H9 (cell line): ENCODE results near the gene CKS1B. TPM values are rescaled to one million over a fixed set of nuclear protein-coding genes. Genes with fewer than 3 reads are reported as not detected.

Source experiments
- DNase-seq: peaks from one replicate; pipeline ENCODE4 v3.0.0-alpha.2; 2017
- H2AFZ ChIP-seq: one replicate; pipeline ENCODE4 v1.6.1; 2013; ENCODE audit warnings: mild to moderate bottlenecking, low read length, control low read depth, moderate library complexity
- H2AK5ac ChIP-seq: 2 replicates; pipeline ENCODE4 v1.6.1; 2013; ENCODE audit warnings: low read length, control low read depth, mixed read lengths; ENCODE audit not compliant: insufficient read length
- H2BK120ac ChIP-seq: one replicate; pipeline ENCODE4 v1.6.1; 2013; ENCODE audit warnings: low read depth, mild to moderate bottlenecking, low read length, control low read depth, inconsistent platforms; ENCODE audit not compliant: poor library complexity, severe bottlenecking
- H2BK12ac ChIP-seq: 2 replicates; pipeline ENCODE4 v1.6.1; 2013; ENCODE audit warnings: low read length, control low read depth, mixed read lengths, low read depth; ENCODE audit not compliant: insufficient read length
- H2BK15ac ChIP-seq: 2 replicates; pipeline ENCODE4 v1.6.1; 2013; ENCODE audit warnings: low read depth, low read length, control low read depth
- H2BK20ac ChIP-seq: one replicate; pipeline ENCODE4 v1.6.1; 2013; ENCODE audit warnings: low read depth, mild to moderate bottlenecking, low read length, control low read depth, inconsistent platforms; ENCODE audit not compliant: poor library complexity, severe bottlenecking
- H2BK5ac ChIP-seq: 2 replicates; pipeline ENCODE4 v1.6.1; 2013; ENCODE audit warnings: low read length, control low read depth, mixed read lengths; ENCODE audit not compliant: insufficient read length
- H3K14ac ChIP-seq: 2 replicates; pipeline ENCODE4 v1.6.1; 2013; ENCODE audit warnings: low read length, control low read depth; ENCODE audit not compliant: insufficient read depth
- H3K18ac ChIP-seq: 2 replicates; pipeline ENCODE4 v1.6.1; 2013; ENCODE audit warnings: low read depth, mild to moderate bottlenecking, mixed read lengths, low read length, control low read depth; ENCODE audit not compliant: insufficient read length
- H3K23ac ChIP-seq: 2 replicates; pipeline ENCODE4 v1.6.1; 2013; ENCODE audit warnings: low read length, control low read depth, mixed read lengths, low read depth; ENCODE audit not compliant: insufficient read length
- H3K23me2 ChIP-seq: 2 replicates; pipeline ENCODE4 v1.6.1; 2013; ENCODE audit warnings: low read depth, mild to moderate bottlenecking, mixed read lengths, low read length, control low read depth; ENCODE audit not compliant: insufficient read length, poor library complexity, severe bottlenecking
- H3K27ac ChIP-seq: 2 replicates; pipeline ENCODE4 v1.5.1; 2013; ENCODE audit warnings: low read length, control low read depth, mixed read lengths, low read depth; ENCODE audit not compliant: insufficient read length
- H3K27me3 ChIP-seq: 2 replicates; pipeline ENCODE4 v1.6.1; 2013; ENCODE audit warnings: low read length, control low read depth, inconsistent platforms; ENCODE audit not compliant: insufficient read depth
- H3K4ac ChIP-seq: 2 replicates; pipeline ENCODE4 v1.6.1; 2013; ENCODE audit warnings: low read depth, mild to moderate bottlenecking, control low read depth, inconsistent platforms, low read length, moderate library complexity
- H3K4me1 ChIP-seq: 2 replicates; pipeline ENCODE4 v1.6.1; 2013; ENCODE audit warnings: low read length, control low read depth, inconsistent platforms; ENCODE audit not compliant: insufficient read depth
- H3K4me2 ChIP-seq: 2 replicates; pipeline ENCODE4 v1.6.1; 2013; ENCODE audit warnings: low read length, control low read depth, mixed read lengths; ENCODE audit not compliant: insufficient read length, insufficient read depth
- H3K56ac ChIP-seq: 2 replicates; pipeline ENCODE4 v1.6.1; 2013; ENCODE audit warnings: low read depth, mild to moderate bottlenecking, mixed read lengths, low read length, control low read depth; ENCODE audit not compliant: insufficient read length
- H3K79me1 ChIP-seq: 2 replicates; pipeline ENCODE4 v1.6.1; 2013; ENCODE audit warnings: low read depth, mild to moderate bottlenecking, moderate library complexity, low read length, control low read depth, inconsistent platforms; ENCODE audit not compliant: insufficient read depth, poor library complexity, severe bottlenecking
- H3K79me2 ChIP-seq: 2 replicates; pipeline ENCODE4 v1.6.1; 2013; ENCODE audit warnings: low read length, control low read depth, inconsistent platforms; ENCODE audit not compliant: insufficient read depth
- H3K9ac ChIP-seq: 2 replicates; pipeline ENCODE4 v1.6.1; 2013; ENCODE audit warnings: low read length, control low read depth, mixed read lengths; ENCODE audit not compliant: insufficient read length; ENCODE audit errors: extremely low read depth
- H3K9me3 ChIP-seq: one replicate; pipeline ENCODE4 v1.6.1; 2013; ENCODE audit warnings: low read depth, low read length, inconsistent platforms; ENCODE audit not compliant: control insufficient read depth
- H3T11ph ChIP-seq: one replicate; pipeline ENCODE4 v1.6.1; 2013; ENCODE audit warnings: mild to moderate bottlenecking, low read length, control low read depth, inconsistent platforms
- H4K20me1 ChIP-seq: one replicate; pipeline ENCODE4 v1.6.1; 2013; ENCODE audit not compliant: control insufficient read depth, insufficient read length, insufficient read depth
- H4K5ac ChIP-seq: 2 replicates; pipeline ENCODE4 v1.6.1; 2013; ENCODE audit warnings: low read depth, mild to moderate bottlenecking, mixed read lengths, low read length, control low read depth; ENCODE audit not compliant: insufficient read length
- H4K8ac ChIP-seq: replicated peaks from 2 replicates; pipeline ENCODE4 v1.6.1; 2013; ENCODE audit warnings: low read length, control low read depth, mixed read lengths, low read depth; ENCODE audit not compliant: insufficient read length
- H4K91ac ChIP-seq: 2 replicates; pipeline ENCODE4 v1.6.1; 2013; ENCODE audit warnings: low read depth, mild to moderate bottlenecking, moderate library complexity, mixed read lengths, low read length, control low read depth; ENCODE audit not compliant: insufficient read length
- H3K27ac Mint-ChIP-seq, 3 experiments: 2 replicates in 2 of 3; 3 replicates in 1 of 3; pipeline ENCODE4 v1.8.0; 2020 to 2021; ENCODE audit warnings: mixed read lengths in 3 of 3, mild to moderate bottlenecking in 1 of 3, moderate library complexity in 1 of 3
- H3K27me3 Mint-ChIP-seq: 2 replicates; pipeline ENCODE4 v1.8.0; 2021; ENCODE audit warnings: low read depth, mild to moderate bottlenecking, moderate library complexity, mixed read lengths
- H3K36me3 Mint-ChIP-seq, 3 experiments: 2 replicates in 2 of 3; 3 replicates in 1 of 3; pipeline ENCODE4 v1.8.0; 2020 to 2021; ENCODE audit warnings: low read depth in 3 of 3, mixed read lengths in 3 of 3; ENCODE audit not compliant: insufficient read depth in 1 of 3
- H3K4me1 Mint-ChIP-seq, 2 experiments: 2 replicates each; pipeline ENCODE4 v1.8.0; 2020; ENCODE audit warnings: mixed read lengths in 2 of 2
- H3K4me3 Mint-ChIP-seq, 2 experiments: 2 replicates in 1 of 2; 3 replicates in 1 of 2; pipeline ENCODE4 v1.8.0; 2020 to 2021; ENCODE audit warnings: mild to moderate bottlenecking in 2 of 2, mixed read lengths in 2 of 2, moderate library complexity in 1 of 2
- H3K9me3 Mint-ChIP-seq, 2 experiments: 2 replicates in 1 of 2; 3 replicates in 1 of 2; pipeline ENCODE4 v1.8.0; 2020; ENCODE audit warnings: mild to moderate bottlenecking in 2 of 2, mixed read lengths in 2 of 2, moderate library complexity in 1 of 2
- CTCF ChIP-seq: fragments of 200-600 bp; sonication (generic); conservative IDR thresholded peaks from 3 replicates; pipeline ENCODE4 v1.8.0; 2021; ENCODE audit warnings: antibody characterized with exemption, mild to moderate bottlenecking
- WGBS: extraction: QIAGEN DNeasy Blood & Tissue Kit; methylation state at CpG from one replicate; pipeline ENCODE4 v1.1.7; 2013; ENCODE audit warnings: missing lambda C conversion rate, low lambda C conversion rate, mixed read lengths; ENCODE audit not compliant: insufficient read length; ENCODE audit errors: extremely low coverage; 5-methylcytosine and 5-hydroxymethylcytosine counted together
- total RNA-seq: library from RNA; stranded (reverse); gene quantifications from 2 replicates; pipeline ENCODE4 v1.2.1, GENCODE V29; 2021

Gene CKS1B
- total RNA-seq, 1 experiment from 2014 or later = 279 TPM

GRCh38 chr1:155003227-155003765 is 28.8 kb downstream of the CKS1B start:
- Histone ChIP-seq H4K20me1 (no peaks in the 10 kb centered on the region), H3K14ac (peak overlapping the region; percentile 32), H3K4me2 (peak overlapping the region; percentile 74), H2AFZ (no peak overlapping the region), H3K23ac (no peak overlapping the region), H4K8ac (no peak overlapping the region), H4K5ac (no peak overlapping the region), H2BK12ac (no peak overlapping the region), H3K9me3 (no peaks in the 10 kb centered on the region), H3T11ph (no peak overlapping the region), H2BK120ac (no peak overlapping the region), H3K79me2 (no peaks in the 10 kb centered on the region; the same call in 1 of the 2 replicates), H3K27me3 (no peaks in the 10 kb centered on the region), H3K4me1 (peaks cover 5% of the 10 kb centered on the region; the same call in 1 of the 2 replicates), H3K79me1 (no peaks in the 10 kb centered on the region), H2BK15ac (no peak overlapping the region), H2BK5ac (no peak overlapping the region), H3K27ac (no peak overlapping the region), H3K18ac (no peak overlapping the region), H2BK20ac (no peak overlapping the region), H4K91ac (no peak overlapping the region), H3K23me2 (peaks cover 26% of the 10 kb centered on the region), H2AK5ac (no peak overlapping the region), H3K9ac (peak overlapping the region; percentile 36), H3K4ac (no peak overlapping the region), H3K56ac (no peak overlapping the region)
- Mint-ChIP-seq H3K9me3 (peaks cover 0 to 2% of the 10 kb centered on the region in 2 experiments; a peak in 3 of 5 replicates), H3K4me3 (peak overlapping the region; percentile 93 to 97), H3K27me3 (no peaks in the 10 kb centered on the region), H3K36me3 (no peaks in the 10 kb centered on the region; a peak in 2 of 7 replicates), H3K27ac (peak overlapping the region; percentile 92 to 95 (median 93); a peak in 6 of 7 replicates), H3K4me1 (peaks cover 33 to 41% of the 10 kb centered on the region in 2 experiments)
- no CpG with 5 or more reads among the region's 37 CpGs for WGBS
- no peak for TF ChIP-seq CTCF
- peak; percentile 42 for DNase-seq
